ENCODE results near the gene TIMP3.

The TIMP3 gene

GRCh38 chr22:32842486-32842885 is 41.0 kb downstream of the TIMP3 start:
- TF ChIP-seq EZH2phosphoT487 (IDR thresholded peaks at IDR 0.05; ENCODE audit: borderline replicate concordance), result no peak
- TF ChIP-seq, protein P1, sequence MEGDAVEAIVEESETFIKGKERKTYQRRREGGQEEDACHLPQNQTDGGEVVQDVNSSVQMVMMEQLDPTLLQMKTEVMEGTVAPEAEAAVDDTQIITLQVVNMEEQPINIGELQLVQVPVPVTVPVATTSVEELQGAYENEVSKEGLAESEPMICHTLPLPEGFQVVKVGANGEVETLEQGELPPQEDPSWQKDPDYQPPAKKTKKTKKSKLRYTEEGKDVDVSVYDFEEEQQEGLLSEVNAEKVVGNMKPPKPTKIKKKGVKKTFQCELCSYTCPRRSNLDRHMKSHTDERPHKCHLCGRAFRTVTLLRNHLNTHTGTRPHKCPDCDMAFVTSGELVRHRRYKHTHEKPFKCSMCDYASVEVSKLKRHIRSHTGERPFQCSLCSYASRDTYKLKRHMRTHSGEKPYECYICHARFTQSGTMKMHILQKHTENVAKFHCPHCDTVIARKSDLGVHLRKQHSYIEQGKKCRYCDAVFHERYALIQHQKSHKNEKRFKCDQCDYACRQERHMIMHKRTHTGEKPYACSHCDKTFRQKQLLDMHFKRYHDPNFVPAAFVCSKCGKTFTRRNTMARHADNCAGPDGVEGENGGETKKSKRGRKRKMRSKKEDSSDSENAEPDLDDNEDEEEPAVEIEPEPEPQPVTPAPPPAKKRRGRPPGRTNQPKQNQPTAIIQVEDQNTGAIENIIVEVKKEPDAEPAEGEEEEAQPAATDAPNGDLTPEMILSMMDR (conservative IDR thresholded peaks at IDR 0.05; ENCODE audit: low read length), result no peak
- no peaks in the 10 kb centered on the region for H3K9me2 ChIP-seq (replicated peaks; ENCODE audit: low read depth, low read length)
- H2AFZ ChIP-seq (ENCODE audit: low read length), result no peak overlapping the region
- H3K4me2 ChIP-seq (ENCODE audit: low read depth, low read length, poor library complexity, severe bottlenecking), result no peak overlapping the region
- H3F3A ChIP-seq (ENCODE audit: low read depth), result no peaks in the 10 kb centered on the region
- H3K4me1 ChIP-seq (ENCODE audit: insufficient read depth, low read length, poor library complexity, severe bottlenecking), result no peaks in the 10 kb centered on the region
- H3K36me3 ChIP-seq (ENCODE audit: insufficient read depth, low read length), result no peaks in the 10 kb centered on the region
- no peaks in the 10 kb centered on the region for H3K27me3 ChIP-seq (ENCODE audit: insufficient read depth, low read length, poor library complexity, severe bottlenecking)
- no peaks in the 10 kb centered on the region for H3K79me2 ChIP-seq (ENCODE audit: insufficient read depth, low read length)
- no peak overlapping the region for H3K4me3 ChIP-seq (ENCODE audit: low read length, poor library complexity, severe bottlenecking)
- H3K9me3 ChIP-seq (ENCODE audit: insufficient read depth, low read depth, low read length), result no peaks in the 10 kb centered on the region
- no peaks in the 10 kb centered on the region for H4K20me1 ChIP-seq (ENCODE audit: insufficient read depth, low read length, poor library complexity, severe bottlenecking)
- no peak overlapping the region for H3K9ac ChIP-seq (ENCODE audit: low read depth, low read length, poor library complexity, severe bottlenecking)

GRCh38 chr22:32843300-32843699 is 41.8 kb downstream of the TIMP3 start:
- TF ChIP-seq EZH2phosphoT487 (IDR thresholded peaks at IDR 0.05; ENCODE audit: borderline replicate concordance), result no peak
- TF ChIP-seq, protein P1 (conservative IDR thresholded peaks at IDR 0.05; ENCODE audit: low read length), result no peak
- Histone ChIP-seq H3K9me3 (ENCODE audit: insufficient read depth, low read depth, low read length) (no peaks in the 10 kb centered on the region), H3K4me2 (ENCODE audit: low read depth, low read length, poor library complexity, severe bottlenecking) (no peak overlapping the region), H3K36me3 (ENCODE audit: insufficient read depth, low read length) (no peaks in the 10 kb centered on the region), H4K20me1 (ENCODE audit: insufficient read depth, low read length, poor library complexity, severe bottlenecking) (no peaks in the 10 kb centered on the region), H3K4me3 (ENCODE audit: low read length, poor library complexity, severe bottlenecking) (no peak overlapping the region), H3F3A (ENCODE audit: low read depth) (no peaks in the 10 kb centered on the region), H2AFZ (ENCODE audit: low read length) (no peak overlapping the region), H3K9me2 (replicated peaks; ENCODE audit: low read depth, low read length) (no peaks in the 10 kb centered on the region), H3K4me1 (ENCODE audit: insufficient read depth, low read length, poor library complexity, severe bottlenecking) (no peaks in the 10 kb centered on the region), H3K9ac (ENCODE audit: low read depth, low read length, poor library complexity, severe bottlenecking) (no peak overlapping the region), H3K27me3 (ENCODE audit: insufficient read depth, low read length, poor library complexity, severe bottlenecking) (no peaks in the 10 kb centered on the region), H3K79me2 (ENCODE audit: insufficient read depth, low read length) (no peaks in the 10 kb centered on the region)

GRCh38 chr22:32844251-32844650 is 42.7 kb downstream of the TIMP3 start:
- Histone ChIP-seq H3K9me3 (ENCODE audit: insufficient read depth, low read depth, low read length) (no peaks in the 10 kb centered on the region), H3K27me3 (ENCODE audit: insufficient read depth, low read length, poor library complexity, severe bottlenecking) (no peaks in the 10 kb centered on the region), H3K79me2 (ENCODE audit: insufficient read depth, low read length) (no peaks in the 10 kb centered on the region), H3K4me3 (ENCODE audit: low read length, poor library complexity, severe bottlenecking) (no peak overlapping the region), H3K4me2 (ENCODE audit: low read depth, low read length, poor library complexity, severe bottlenecking) (no peak overlapping the region), H3K9ac (ENCODE audit: low read depth, low read length, poor library complexity, severe bottlenecking) (no peak overlapping the region), H3K9me2 (replicated peaks; ENCODE audit: low read depth, low read length) (no peaks in the 10 kb centered on the region), H3K4me1 (ENCODE audit: insufficient read depth, low read length, poor library complexity, severe bottlenecking) (no peaks in the 10 kb centered on the region), H3K36me3 (ENCODE audit: insufficient read depth, low read length) (no peaks in the 10 kb centered on the region), H3F3A (ENCODE audit: low read depth) (no peaks in the 10 kb centered on the region), H4K20me1 (ENCODE audit: insufficient read depth, low read length, poor library complexity, severe bottlenecking) (no peaks in the 10 kb centered on the region), H2AFZ (ENCODE audit: low read length) (no peak overlapping the region)
- TF ChIP-seq, protein P1 (conservative IDR thresholded peaks at IDR 0.05; ENCODE audit: low read length), result no peak
- no peak for TF ChIP-seq EZH2phosphoT487 (IDR thresholded peaks at IDR 0.05; ENCODE audit: borderline replicate concordance)
